Suprapubic skin (tissue), 4 donors: ENCODE data around the gene DHFR. TPM values are rescaled to one million over a fixed set of nuclear protein-coding genes. Genes with fewer than 3 reads are reported as not detected.

Experiments used
- DNase-seq, 2 donors: peaks; one replicate each; pipeline ENCODE4 v3.0.0-alpha.2; 2019; ENCODE audit warnings: low spot score in 2 of 2
- H3K27ac ChIP-seq: fragments of 200-600 bp; sonication (generic); one replicate; pipeline ENCODE4 v1.5.1; 2019
- H3K27me3 ChIP-seq: fragments of 200-600 bp; sonication (generic); one replicate; pipeline ENCODE4 v1.5.1; 2019
- H3K36me3 ChIP-seq: fragments of 200-600 bp; sonication (generic); one replicate; pipeline ENCODE4 v1.5.1; 2019
- H3K4me1 ChIP-seq: fragments of 200-600 bp; sonication (generic); one replicate; pipeline ENCODE4 v1.5.1; 2019
- H3K4me3 ChIP-seq: fragments of 200-600 bp; sonication (generic); one replicate; pipeline ENCODE4 v1.5.1; 2019; ENCODE audit warnings: mild to moderate bottlenecking
- H3K9me3 ChIP-seq: fragments of 200-600 bp; sonication (generic); one replicate; pipeline ENCODE4 v1.5.1; 2019
- CTCF ChIP-seq, 2 donors: fragments of 200-600 bp in 1 of 2; fragments of 450-650 bp in 1 of 2; sonication (generic) in 1 of 2; IDR thresholded peaks; one replicate each; pipeline ENCODE4 v1.5.1; 2016 to 2019; ENCODE audit warnings: antibody characterized with exemption in 2 of 2, mild to moderate bottlenecking in 1 of 2, moderate library complexity in 1 of 2
- EP300 ChIP-seq: sonication (generic); formaldehyde crosslinking; IDR thresholded peaks from one replicate; pipeline ENCODE4 v1.6.1; 2017; ENCODE audit warnings: antibody characterized with exemption
- POLR2A ChIP-seq, 2 donors: fragments of 450-650 bp; IDR thresholded peaks; one replicate each; pipeline ENCODE4 v1.6.1; 2017; ENCODE audit warnings: antibody characterized with exemption in 2 of 2, mild to moderate bottlenecking in 2 of 2, moderate library complexity in 2 of 2
- POLR2AphosphoS5 ChIP-seq, 3 donors: sonication (generic); formaldehyde crosslinking; IDR thresholded peaks; one replicate each; pipeline ENCODE4 v1.6.1; 2017; ENCODE audit warnings: antibody characterized with exemption in 3 of 3
- WGBS: methylation state at CpG from one replicate; pipeline ENCODE4 v1.1.5; 2018; 5-methylcytosine and 5-hydroxymethylcytosine counted together
- total RNA-seq, 4 donors: library from RNA; depleted of rRNA; stranded (reverse); fragments of >200 nt; gene quantifications; one replicate each; pipeline ENCODE4 v1.1.0, GENCODE V29; 2016

DHFR gene
- total RNA-seq, 4 donors from 2014 or later, result 4.9 to 6.8 (median 5.1) TPM

DNA sequence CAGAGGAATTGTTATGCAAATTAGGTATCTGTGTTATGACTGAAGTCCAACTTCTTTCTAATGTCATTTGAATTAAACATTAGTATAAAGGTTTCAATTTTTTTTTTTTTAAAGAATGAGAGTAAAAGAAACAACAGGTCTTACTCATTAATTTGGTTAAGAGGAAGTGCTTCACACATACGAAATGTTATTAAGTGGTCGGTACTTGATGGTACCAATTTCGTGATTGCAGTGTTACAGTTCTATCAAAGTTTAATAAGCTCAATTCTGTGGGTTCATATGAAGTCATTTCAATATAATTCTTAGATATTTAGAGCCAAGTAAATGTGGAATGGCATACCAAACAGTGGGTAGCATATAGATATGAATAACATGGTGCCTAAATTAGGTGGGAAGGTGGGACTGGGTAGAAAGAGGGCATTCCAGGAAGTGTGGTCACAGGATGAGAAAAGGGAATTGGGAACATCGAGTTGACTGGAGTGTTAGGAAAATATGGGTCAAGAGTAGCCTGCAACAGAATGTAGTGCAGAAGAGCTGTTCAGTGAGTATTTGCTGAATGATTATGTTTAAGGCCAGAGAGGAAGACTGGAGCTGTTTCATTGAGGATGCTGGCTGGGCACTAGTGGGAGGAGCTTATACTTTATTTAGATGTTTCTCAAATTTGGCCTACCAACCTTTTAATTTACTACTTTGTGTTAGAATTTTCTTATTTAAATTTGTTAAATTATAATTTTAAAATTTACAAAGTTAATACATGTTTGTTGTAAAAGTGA lies 34.1 kb upstream of the DHFR start:
- no peaks in the 10 kb centered on the region for H3K27me3 ChIP-seq
- no peaks in the 10 kb centered on the region for H3K9me3 ChIP-seq
- TF ChIP-seq CTCF (IDR thresholded peaks at IDR 0.05) (no peak), POLR2A (IDR thresholded peaks at IDR 0.05) (no peak), EP300 (no peak), POLR2AphosphoS5 (IDR thresholded peaks at IDR 0.05) (no peak)
- peaks cover 6% of the 10 kb centered on the region for H3K36me3 ChIP-seq
- no peak overlapping the region for H3K4me3 ChIP-seq
- WGBS, result 86% methylated on average over 4 of the region's 4 CpGs
- DNase-seq, result no peak
- no peak overlapping the region for H3K27ac ChIP-seq
- H3K4me1 ChIP-seq, result no peaks in the 10 kb centered on the region

- no peak for TF ChIP-seq POLR2AphosphoS5 (IDR thresholded peaks at IDR 0.05)
- no peaks in the 10 kb centered on the region for H3K4me1 ChIP-seq
- no peak overlapping the region for H3K4me3 ChIP-seq
- H3K36me3 ChIP-seq, result peaks cover 11% of the 10 kb centered on the region
- no peak overlapping the region for H3K27ac ChIP-seq
- no peak for DNase-seq
- H3K9me3 ChIP-seq, result no peaks in the 10 kb centered on the region
- no peaks in the 10 kb centered on the region for H3K27me3 ChIP-seq
Measured at GRCh38 chr5:80686757-80687156, 32.0 kb upstream of the DHFR start.

- 63% methylated on average over 6 of the region's 6 CpGs for WGBS
Measured at GRCh38 chr5:80676706-80677105, 21.9 kb upstream of the DHFR start.

GRCh38 chr5:80672140-80672736 lies 17.5 kb upstream of the DHFR start:
- H3K9me3 ChIP-seq, result no peaks in the 10 kb centered on the region
- 20% methylated on average over 7 of the region's 7 CpGs for WGBS
- TF ChIP-seq POLR2AphosphoS5 (IDR thresholded peaks at IDR 0.05) (no peak), CTCF (IDR thresholded peaks at IDR 0.05) (peak; percentile 70 to 72)

More at GRCh38 chr5:80676706-80677105, 21.9 kb upstream of the DHFR start:
- no peaks in the 10 kb centered on the region for H3K27me3 ChIP-seq
- H3K4me1 ChIP-seq, result no peaks in the 10 kb centered on the region
- no peak overlapping the region for H3K27ac ChIP-seq
- TF ChIP-seq POLR2AphosphoS5 (IDR thresholded peaks at IDR 0.05) (no peak), POLR2A (IDR thresholded peaks at IDR 0.05) (no peak), EP300 (no peak), CTCF (IDR thresholded peaks at IDR 0.05) (no peak)
- no peaks in the 10 kb centered on the region for H3K9me3 ChIP-seq
- DNase-seq, result no peak
- H3K4me3 ChIP-seq, result no peak overlapping the region
- peaks cover 45% of the 10 kb centered on the region for H3K36me3 ChIP-seq

DNA sequence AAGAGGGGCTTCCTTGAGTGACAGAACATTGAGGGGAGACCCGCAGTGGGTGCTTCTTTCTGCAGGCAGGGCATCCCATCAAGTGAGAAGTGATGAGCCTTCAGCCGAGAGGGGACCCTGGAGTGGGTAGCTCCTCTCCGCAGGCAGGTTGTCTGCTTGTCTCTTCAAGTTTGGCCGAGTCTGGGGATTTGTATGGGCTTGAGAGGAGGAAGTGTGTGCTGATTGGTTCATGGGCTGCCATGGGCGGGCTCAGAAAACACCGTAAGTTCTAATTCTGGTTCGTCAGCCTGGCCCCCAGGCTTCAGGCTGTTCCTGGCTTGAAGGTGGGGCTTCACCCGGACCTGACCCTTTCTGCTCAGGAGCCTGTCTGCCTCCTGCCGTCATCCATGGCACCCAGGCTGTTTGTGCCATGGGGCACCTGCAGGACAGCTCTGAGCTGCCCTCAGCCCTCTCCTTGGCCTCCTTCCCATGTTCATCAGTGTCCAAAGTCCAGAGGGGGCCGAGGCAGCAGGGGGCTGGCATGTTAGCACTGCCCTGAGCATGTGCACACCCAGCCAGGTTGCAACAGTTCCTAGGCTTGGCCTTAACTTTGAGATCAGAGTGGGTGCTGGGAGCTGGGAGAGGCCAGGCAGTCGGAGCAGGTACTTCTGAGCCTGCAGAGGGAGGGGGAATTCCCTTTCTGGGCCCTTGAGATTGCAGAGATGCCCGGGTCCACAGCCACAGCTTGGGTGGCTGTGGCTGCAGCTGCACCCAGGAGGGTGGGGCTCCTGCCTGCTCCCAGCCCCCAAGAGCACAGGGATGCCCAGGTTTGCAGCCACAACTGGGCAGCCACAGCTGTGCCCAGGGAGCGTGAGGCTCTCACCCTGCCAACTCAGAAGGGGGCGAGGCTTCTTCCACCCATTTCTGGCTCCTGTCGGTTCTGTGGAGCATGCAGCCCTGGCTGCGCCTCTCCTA lies 13.5 kb upstream of the DHFR start:
- no peaks in the 10 kb centered on the region for H3K27me3 ChIP-seq
- TF ChIP-seq EP300 (no peak), POLR2AphosphoS5 (IDR thresholded peaks at IDR 0.05) (no peak), POLR2A (IDR thresholded peaks at IDR 0.05) (no peak), CTCF (IDR thresholded peaks at IDR 0.05) (no peak)
- H3K4me1 ChIP-seq, result peaks cover 7% of the 10 kb centered on the region
- peaks cover 24% of the 10 kb centered on the region for H3K36me3 ChIP-seq
- no peak for DNase-seq
- WGBS, result 55% methylated on average over 10 of the region's 16 CpGs
- H3K27ac ChIP-seq, result peak overlapping the region; percentile 68
- H3K4me3 ChIP-seq, result peak overlapping the region; percentile 9
- no peaks in the 10 kb centered on the region for H3K9me3 ChIP-seq

More at GRCh38 chr5:80672140-80672736, 17.5 kb upstream of the DHFR start:
- peaks cover 29% of the 10 kb centered on the region for H3K36me3 ChIP-seq
- peak; percentile 66 to 81 for DNase-seq
- peaks cover 7% of the 10 kb centered on the region for H3K4me1 ChIP-seq
- H3K27ac ChIP-seq, result no peak overlapping the region
- no peaks in the 10 kb centered on the region for H3K27me3 ChIP-seq
- no peak overlapping the region for H3K4me3 ChIP-seq
